HG02759 (cell line): ENCODE measurements around the gene GJD2.

Source experiments
- ATAC-seq: cut with Tn5 transposase; IDR thresholded peaks from one replicate; pipeline ENCODE4 v1.9.1; 2021; ENCODE audit warnings: mild to moderate bottlenecking, moderate library complexity; ENCODE audit not compliant: unreplicated experiment

Gene GJD2

GRCh38 chr15:34754674-34755418 is at the start of gene GJD2:
Gene GJD2 (minus strand): TSS chr15:34754998. CDS start chr15:34754488, 510 bp downstream.
- no peak for ATAC-seq

GRCh38 chr15:34804113-34804512 is 49.3 kb upstream of the GJD2 start:
- ATAC-seq = no peak

GRCh38 chr15:34802803-34803750 is 48.3 kb upstream of the GJD2 start:
- no peak for ATAC-seq

GRCh38 chr15:34802371-34802770 is 47.6 kb upstream of the GJD2 start:
- no peak for ATAC-seq

GRCh38 chr15:34799149-34800101 is 44.6 kb upstream of the GJD2 start:
- ATAC-seq = no peak

- no peak for ATAC-seq
Observed at GRCh38 chr15:34796847-34797435, 42.1 kb upstream of the GJD2 start.

- no peak for ATAC-seq
Observed at GRCh38 chr15:34795267-34796081, 40.7 kb upstream of the GJD2 start, which contains the start of gene ACTC1. Gene ACTC1 (minus strand): TSS chr15:34795549. CDS start chr15:34794808, 741 bp downstream.

GRCh38 chr15:34794590-34795206 is 39.9 kb upstream of the GJD2 start:
- ATAC-seq = no peak

GRCh38 chr15:34793901-34794300 is 39.1 kb upstream of the GJD2 start:
- no peak for ATAC-seq

- ATAC-seq = no peak
Observed at GRCh38 chr15:34793071-34793470, 38.3 kb upstream of the GJD2 start.

GRCh38 chr15:34791701-34792100 is 36.9 kb upstream of the GJD2 start:
- no peak for ATAC-seq

- ATAC-seq = no peak
Observed at GRCh38 chr15:34790121-34790520, 35.3 kb upstream of the GJD2 start.

GRCh38 chr15:34789326-34789725 is 34.5 kb upstream of the GJD2 start:
- ATAC-seq = no peak

- no peak for ATAC-seq
Observed at GRCh38 chr15:34786206-34786605, 31.4 kb upstream of the GJD2 start.

GRCh38 chr15:34783991-34784390 is 29.2 kb upstream of the GJD2 start:
- ATAC-seq = no peak

- no peak for ATAC-seq
Observed at GRCh38 chr15:34783431-34783830, 28.6 kb upstream of the GJD2 start.

GRCh38 chr15:34782901-34783300 is 28.1 kb upstream of the GJD2 start:
- ATAC-seq = no peak

GRCh38 chr15:34780725-34781124 is 25.9 kb upstream of the GJD2 start:
- no peak for ATAC-seq

- ATAC-seq = no peak
Observed at GRCh38 chr15:34776606-34777105, 21.9 kb upstream of the GJD2 start.
